ENCODE measurements around the gene DNAJC11.

The DNAJC11 gene

DNA sequence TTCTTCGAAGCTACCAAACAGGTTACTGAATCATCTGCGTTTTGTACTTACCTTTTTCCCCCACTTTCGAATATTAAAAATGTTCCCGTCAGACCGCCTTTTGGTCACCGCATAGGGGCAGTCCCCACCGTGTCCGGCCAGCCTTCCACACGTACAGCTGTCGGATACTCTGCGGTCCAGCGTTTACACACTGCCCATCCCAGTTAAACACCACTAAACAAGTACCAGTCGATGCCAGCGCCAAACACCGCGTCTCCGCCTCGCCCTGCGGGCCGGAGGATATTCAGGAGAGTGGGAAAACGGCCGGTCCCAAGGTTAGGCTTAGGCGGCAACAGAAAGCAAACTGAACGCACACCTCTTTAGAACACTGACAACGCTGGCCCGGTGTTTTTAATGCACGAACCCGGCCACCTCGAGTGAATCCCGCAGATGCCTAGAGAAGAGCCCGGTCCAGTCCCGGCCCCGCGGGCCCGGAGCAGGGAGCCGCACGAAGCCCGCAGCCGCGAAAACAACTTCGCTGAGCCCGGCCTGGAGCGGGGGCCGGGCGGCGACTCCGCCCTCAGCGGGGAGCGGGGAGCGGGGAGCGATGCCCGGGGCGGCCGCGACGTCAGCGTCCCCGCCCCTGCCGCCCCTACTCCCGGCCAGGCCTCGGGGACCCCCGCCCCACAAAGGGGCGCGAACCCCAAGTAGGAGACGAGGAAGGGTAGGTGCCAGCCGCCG lies 88.8 kb downstream of the DNAJC11 start:
- H3K27ac ChIP-seq = peak overlapping the region; percentile 86
- TF ChIP-seq, protein P1, sequence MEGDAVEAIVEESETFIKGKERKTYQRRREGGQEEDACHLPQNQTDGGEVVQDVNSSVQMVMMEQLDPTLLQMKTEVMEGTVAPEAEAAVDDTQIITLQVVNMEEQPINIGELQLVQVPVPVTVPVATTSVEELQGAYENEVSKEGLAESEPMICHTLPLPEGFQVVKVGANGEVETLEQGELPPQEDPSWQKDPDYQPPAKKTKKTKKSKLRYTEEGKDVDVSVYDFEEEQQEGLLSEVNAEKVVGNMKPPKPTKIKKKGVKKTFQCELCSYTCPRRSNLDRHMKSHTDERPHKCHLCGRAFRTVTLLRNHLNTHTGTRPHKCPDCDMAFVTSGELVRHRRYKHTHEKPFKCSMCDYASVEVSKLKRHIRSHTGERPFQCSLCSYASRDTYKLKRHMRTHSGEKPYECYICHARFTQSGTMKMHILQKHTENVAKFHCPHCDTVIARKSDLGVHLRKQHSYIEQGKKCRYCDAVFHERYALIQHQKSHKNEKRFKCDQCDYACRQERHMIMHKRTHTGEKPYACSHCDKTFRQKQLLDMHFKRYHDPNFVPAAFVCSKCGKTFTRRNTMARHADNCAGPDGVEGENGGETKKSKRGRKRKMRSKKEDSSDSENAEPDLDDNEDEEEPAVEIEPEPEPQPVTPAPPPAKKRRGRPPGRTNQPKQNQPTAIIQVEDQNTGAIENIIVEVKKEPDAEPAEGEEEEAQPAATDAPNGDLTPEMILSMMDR (IDR thresholded peaks at IDR 0.05) = no peak
- no peak for TF ChIP-seq ZFX (IDR thresholded peaks at IDR 0.05; ENCODE audit: borderline replicate concordance)

DNA sequence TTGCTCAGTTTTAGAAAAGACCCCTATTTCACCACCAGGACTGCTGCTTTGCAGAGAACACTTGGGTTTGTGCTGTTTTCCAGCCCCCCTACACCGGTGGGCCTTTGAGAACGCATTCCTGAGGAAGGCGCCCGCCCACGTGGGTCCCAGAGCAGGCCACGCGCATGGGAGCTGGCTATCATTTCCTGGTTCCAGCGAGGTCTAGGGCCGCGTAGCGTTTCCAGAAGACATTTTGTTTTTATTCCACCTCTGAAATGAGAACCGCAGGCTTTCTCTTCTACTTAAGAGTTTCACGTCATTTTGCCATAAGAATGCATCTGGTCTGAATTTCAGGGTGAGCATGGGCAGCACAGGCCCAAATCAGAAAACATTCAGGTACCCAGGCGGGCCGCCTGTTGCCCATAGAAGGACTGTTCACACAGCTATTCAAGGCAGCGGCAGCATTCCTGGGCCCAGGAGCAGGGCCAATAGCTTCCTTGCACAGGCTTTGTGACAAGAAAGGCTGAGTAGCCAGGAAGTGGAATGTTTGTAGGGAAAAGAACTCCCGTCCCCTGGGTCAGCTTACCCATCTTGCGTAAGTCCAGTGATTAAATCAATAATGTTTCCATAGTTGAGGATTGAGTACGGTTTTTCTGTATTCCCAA lies 97.6 kb downstream of the DNAJC11 start:
- H3K27ac ChIP-seq = no peak overlapping the region
- no peak for TF ChIP-seq ZFX (IDR thresholded peaks at IDR 0.05; ENCODE audit: borderline replicate concordance)
- TF ChIP-seq, protein P1 (IDR thresholded peaks at IDR 0.05) = no peak

GRCh38 chr1:6603238-6603914 lies 98.2 kb downstream of the DNAJC11 start:
- no peak for TF ChIP-seq ZFX (IDR thresholded peaks at IDR 0.05; ENCODE audit: borderline replicate concordance)
- TF ChIP-seq, protein P1 (IDR thresholded peaks at IDR 0.05) = no peak

GRCh38 chr1:6602669-6603237 lies 98.9 kb downstream of the DNAJC11 start, which contains the start of gene KLHL21:
TSS of gene KLHL21 (minus strand) at chr1:6602869. CDS start at chr1:6602817, 52 bp downstream.
- TF ChIP-seq, protein P1 (IDR thresholded peaks at IDR 0.05) = no peak
- TF ChIP-seq ZFX (IDR thresholded peaks at IDR 0.05; ENCODE audit: borderline replicate concordance) = no peak
- peak within 1 kb of the TSS; percentile 64 for H3K27ac ChIP-seq

More at GRCh38 chr1:6603238-6603914, 98.2 kb downstream of the DNAJC11 start:
- H3K27ac ChIP-seq = no peak overlapping the region

GRCh38 chr1:6601923-6602668 lies 99.5 kb downstream of the DNAJC11 start:
- TF ChIP-seq ZFX (IDR thresholded peaks at IDR 0.05; ENCODE audit: borderline replicate concordance) = no peak
- TF ChIP-seq, protein P1 (IDR thresholded peaks at IDR 0.05) = peak; percentile 15; the same call in 1 of the 2 replicates
- H3K27ac ChIP-seq = peak overlapping the region; percentile 64

- TF ChIP-seq ZFX (IDR thresholded peaks at IDR 0.05; ENCODE audit: borderline replicate concordance) = no peak
- TF ChIP-seq, protein P1 (IDR thresholded peaks at IDR 0.05) = no peak
- peak overlapping the region; percentile 64 for H3K27ac ChIP-seq
These were observed 100.3 kb downstream of the DNAJC11 start for GRCh38 chr1:6601049-6601922.
